Measurements from ENCODE around the gene IFNA4.
"Not testable (repeated sequence)": the region's sequence is repeated elsewhere in the genome, so short reads cannot be mapped to it uniquely, and the experiment has no call there.

The IFNA4 gene

GRCh38 chr9:21187487-21187886 is at the start of gene IFNA4:
IFNA4 (minus strand) TSS chr9:21187587; CDS start chr9:21187531, 56 bp downstream.
- Mint-ChIP-seq H3K27me3 (peaks cover 18% of the 10 kb centered on the region), H3K4me1 (peaks cover 26% of the 10 kb centered on the region)
- not testable (repeated sequence) for H3K9me3 Mint-ChIP-seq, ATAC-seq, H3K27ac Mint-ChIP-seq, H3K4me3 Mint-ChIP-seq, H3K36me3 Mint-ChIP-seq

DNA sequence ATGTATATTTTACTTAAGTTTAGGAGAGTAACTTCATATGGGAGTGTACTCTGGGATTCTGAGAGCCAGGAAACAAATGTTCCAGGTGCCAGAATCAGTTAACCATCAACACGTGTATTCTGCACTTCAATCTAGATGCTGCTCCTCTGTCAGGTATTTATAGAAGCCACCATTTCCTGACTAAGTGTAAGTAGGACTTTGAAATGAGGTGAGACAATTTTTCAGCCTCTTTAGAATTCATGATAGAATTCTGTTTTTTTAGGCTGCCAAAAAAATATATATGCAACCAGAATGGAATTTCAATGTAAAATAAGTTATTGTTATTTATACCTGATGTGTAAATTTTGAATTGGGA is 49.0 kb upstream of the IFNA4 start:
- H3K4me3 Mint-ChIP-seq, H3K36me3 Mint-ChIP-seq, H3K27me3 Mint-ChIP-seq, H3K9me3 Mint-ChIP-seq, H3K27ac Mint-ChIP-seq, ATAC-seq, H3K4me1 Mint-ChIP-seq: not testable (repeated sequence)

GRCh38 chr9:21235468-21236359 is 48.3 kb upstream of the IFNA4 start:
- H3K27me3 Mint-ChIP-seq, H3K36me3 Mint-ChIP-seq, H3K9me3 Mint-ChIP-seq, H3K4me3 Mint-ChIP-seq, H3K27ac Mint-ChIP-seq, H3K4me1 Mint-ChIP-seq: not testable (repeated sequence)
- peak; percentile 77 for ATAC-seq

GRCh38 chr9:21234153-21234687 is 46.8 kb upstream of the IFNA4 start:
- H3K27me3 Mint-ChIP-seq: no peaks in the 10 kb centered on the region
- H3K9me3 Mint-ChIP-seq: no peaks in the 10 kb centered on the region
- no peak for ATAC-seq
- peaks cover 7% of the 10 kb centered on the region for H3K4me1 Mint-ChIP-seq
- H3K4me3 Mint-ChIP-seq: no peak overlapping the region
- H3K36me3 Mint-ChIP-seq: no peaks in the 10 kb centered on the region
- no peak overlapping the region for H3K27ac Mint-ChIP-seq

DNA sequence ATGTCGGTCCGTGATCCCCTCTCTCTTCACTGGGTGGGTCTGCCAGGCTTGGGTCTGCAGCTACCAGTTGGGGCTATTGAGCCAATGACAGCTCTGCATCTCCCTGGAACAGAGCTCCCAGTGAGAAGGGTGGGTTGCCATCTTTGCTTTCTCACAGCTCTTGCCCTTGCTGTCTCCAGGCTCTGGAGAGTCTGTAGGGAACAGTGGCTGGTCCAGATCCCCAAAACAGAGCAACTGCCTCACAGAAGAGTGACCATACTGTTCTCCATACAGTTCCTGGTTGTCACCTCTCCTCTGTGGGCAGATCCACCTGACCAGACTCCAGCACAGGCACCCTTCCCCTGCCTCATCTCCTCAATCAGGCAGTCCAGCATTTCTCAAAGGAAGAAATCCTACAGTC is 45.9 kb upstream of the IFNA4 start:
- H3K9me3 Mint-ChIP-seq: no peaks in the 10 kb centered on the region
- peaks cover 7% of the 10 kb centered on the region for H3K4me1 Mint-ChIP-seq
- no peak overlapping the region for H3K27ac Mint-ChIP-seq
- H3K4me3 Mint-ChIP-seq: no peak overlapping the region
- peak; percentile 6 for ATAC-seq
- H3K36me3 Mint-ChIP-seq: no peaks in the 10 kb centered on the region
- H3K27me3 Mint-ChIP-seq: no peaks in the 10 kb centered on the region

- no peak within 1 kb of the TSS for H3K4me3 Mint-ChIP-seq
- no peak for ATAC-seq
- no peaks in the 10 kb centered on the region for H3K4me1 Mint-ChIP-seq
Measured at GRCh38 chr9:21228122-21228521, 40.7 kb upstream of the IFNA4 start, which contains the start of gene IFNA17. IFNA17 (minus strand) TSS chr9:21228222; CDS start chr9:21228173, 49 bp downstream.

DNA sequence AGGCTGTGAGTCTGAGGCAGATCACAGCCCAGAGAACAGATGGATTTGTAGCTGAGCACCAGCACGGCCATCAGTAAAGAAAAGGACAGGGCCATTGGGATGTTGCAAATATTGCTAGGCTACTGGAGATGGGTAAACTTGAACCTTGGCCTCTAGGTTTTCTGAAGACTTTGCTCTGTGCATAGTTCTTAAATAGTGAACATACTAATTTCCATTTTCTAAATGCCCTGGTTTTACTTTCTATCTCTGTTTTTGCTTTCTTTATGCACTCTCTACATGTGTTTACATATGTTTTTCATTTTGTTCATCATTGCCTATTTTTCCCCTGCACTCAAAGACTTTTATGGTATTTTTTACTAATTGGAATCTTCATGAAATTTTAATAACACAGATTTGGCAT is 29.8 kb upstream of the IFNA4 start, which contains the start of gene IFNA16:
IFNA16 (minus strand) TSS at position 101 of the 400 bp plus-strand sequence; CDS start at position 95, 6 bp downstream.
- Mint-ChIP-seq H3K27me3 (peaks cover 23% of the 10 kb centered on the region), H3K4me1 (peaks cover 15% of the 10 kb centered on the region)
- H3K4me3 Mint-ChIP-seq, ATAC-seq, H3K9me3 Mint-ChIP-seq, H3K36me3 Mint-ChIP-seq, H3K27ac Mint-ChIP-seq: not testable (repeated sequence)

More at GRCh38 chr9:21228122-21228521, 40.7 kb upstream of the IFNA4 start, which contains the start of gene IFNA17:
- no peaks in the 10 kb centered on the region for H3K9me3 Mint-ChIP-seq
- H3K36me3 Mint-ChIP-seq: no peaks in the 10 kb centered on the region
- H3K27me3 Mint-ChIP-seq: peaks cover 16% of the 10 kb centered on the region
- H3K27ac Mint-ChIP-seq: no peak within 1 kb of the TSS

DNA sequence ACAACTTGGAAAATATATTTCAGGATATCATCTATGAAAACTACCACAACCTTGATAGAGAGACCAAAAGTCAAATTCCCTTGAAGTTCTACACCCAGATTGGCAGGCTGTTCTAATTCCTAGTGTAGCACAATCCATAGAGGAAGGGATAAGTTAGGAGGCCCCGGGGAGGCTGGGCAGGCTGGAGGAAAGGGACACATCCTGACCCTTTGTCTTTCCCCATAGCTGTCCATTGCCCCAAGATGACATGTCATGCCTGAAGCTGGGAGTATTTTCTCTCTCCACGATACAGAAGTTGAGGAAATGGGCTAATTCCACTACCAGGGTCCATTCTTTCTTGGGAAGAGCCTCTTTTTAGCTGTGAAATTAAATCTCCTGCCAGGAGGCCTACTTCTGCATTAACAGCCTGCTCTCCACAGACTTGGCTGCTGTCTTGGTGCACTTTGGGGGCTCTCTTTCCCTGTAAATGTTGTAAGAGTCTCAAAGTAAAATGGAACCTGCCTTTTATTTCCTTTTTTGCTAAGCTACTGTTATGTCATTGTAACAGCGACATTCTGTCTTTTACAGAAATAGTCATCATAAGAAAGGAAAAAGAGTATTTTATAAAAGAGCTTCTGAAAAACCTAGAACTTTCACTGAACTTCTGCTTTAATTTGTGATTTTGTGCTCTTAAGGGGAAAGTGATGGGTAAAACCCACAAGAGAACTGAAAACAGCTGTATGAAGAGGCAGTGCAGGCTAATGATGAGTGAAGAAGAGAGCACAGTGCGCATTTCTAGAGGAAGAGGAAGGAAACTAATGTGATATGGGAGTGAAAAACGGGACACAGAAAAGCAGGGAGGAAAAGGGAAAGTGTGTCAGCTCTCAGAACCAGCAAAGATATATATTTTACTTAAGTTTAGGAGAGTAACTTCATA is 26.3 kb upstream of the IFNA4 start:
- ATAC-seq: peak; percentile 78
- not testable (repeated sequence) for H3K36me3 Mint-ChIP-seq, H3K27me3 Mint-ChIP-seq, H3K9me3 Mint-ChIP-seq, H3K27ac Mint-ChIP-seq, H3K4me3 Mint-ChIP-seq
- H3K4me1 Mint-ChIP-seq: peaks cover 15% of the 10 kb centered on the region

DNA sequence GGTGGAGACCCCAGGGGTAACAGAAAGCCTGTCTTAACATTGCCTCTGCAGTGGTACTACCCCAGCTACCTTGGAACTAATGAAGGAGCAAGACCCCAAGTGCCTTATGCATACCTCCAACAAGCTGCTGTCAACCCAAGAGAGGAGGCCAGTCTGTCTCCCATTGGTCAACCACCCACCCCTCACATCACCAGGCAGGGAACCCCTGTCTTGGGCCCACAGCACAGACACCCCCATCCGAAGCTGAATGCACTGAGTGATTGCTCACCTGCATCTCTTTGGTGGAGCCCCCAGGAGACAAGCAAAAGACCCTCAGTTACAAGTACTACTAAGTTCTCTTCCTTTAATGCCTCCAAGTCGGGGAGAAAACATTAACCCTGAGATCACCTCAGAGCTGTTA is 24.8 kb upstream of the IFNA4 start:
- not testable (repeated sequence) for ATAC-seq, H3K27ac Mint-ChIP-seq, H3K4me3 Mint-ChIP-seq, H3K36me3 Mint-ChIP-seq, H3K27me3 Mint-ChIP-seq, H3K9me3 Mint-ChIP-seq
- H3K4me1 Mint-ChIP-seq: peaks cover 15% of the 10 kb centered on the region

DNA sequence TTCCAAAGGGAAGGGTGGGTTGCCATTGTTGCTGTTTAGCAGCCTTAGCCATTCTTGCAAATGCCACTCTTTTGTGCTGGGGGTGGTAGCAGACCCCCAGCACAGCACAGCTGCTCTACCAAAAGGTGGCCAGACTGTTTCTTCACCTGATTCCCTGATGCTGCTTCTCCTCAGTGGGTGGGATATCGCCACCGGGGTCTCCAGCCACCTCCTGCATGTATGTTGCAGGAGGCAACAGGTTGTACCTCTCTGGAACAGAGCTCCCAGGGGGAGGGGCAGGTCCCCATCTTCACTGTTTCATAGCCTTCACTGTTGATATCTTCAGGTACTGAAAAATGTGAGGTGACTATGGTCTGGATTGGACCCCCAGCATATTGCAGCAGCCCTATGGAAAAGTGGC is 23.4 kb upstream of the IFNA4 start:
- H3K9me3 Mint-ChIP-seq, H3K27ac Mint-ChIP-seq, H3K4me3 Mint-ChIP-seq, ATAC-seq, H3K27me3 Mint-ChIP-seq, H3K36me3 Mint-ChIP-seq: not testable (repeated sequence)
- H3K4me1 Mint-ChIP-seq: peaks cover 15% of the 10 kb centered on the region

DNA sequence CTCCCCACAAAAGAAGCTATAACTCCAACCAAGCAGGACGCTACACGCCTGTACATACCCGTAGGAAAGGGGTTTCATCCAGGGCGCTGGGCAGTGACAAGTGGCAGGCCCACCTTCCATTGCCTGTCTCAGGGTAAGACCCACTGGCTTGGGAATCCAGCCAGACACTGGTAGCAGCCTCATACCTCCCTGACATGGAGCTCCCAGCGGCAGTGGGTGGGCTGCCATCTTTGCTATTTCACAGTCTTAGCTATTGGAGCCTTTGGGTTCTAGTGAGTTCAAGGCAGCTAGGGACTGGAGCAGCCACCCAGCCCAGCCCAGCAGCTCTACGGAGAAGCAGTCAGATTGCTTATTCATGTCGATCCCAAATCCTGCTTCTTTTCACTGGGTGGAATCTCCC is 22.9 kb upstream of the IFNA4 start:
- no peak for ATAC-seq
- Mint-ChIP-seq H3K4me3 (no peak overlapping the region), H3K36me3 (no peaks in the 10 kb centered on the region), H3K27ac (no peak overlapping the region), H3K9me3 (no peaks in the 10 kb centered on the region), H3K27me3 (peaks cover 7% of the 10 kb centered on the region), H3K4me1 (peaks cover 15% of the 10 kb centered on the region)

- not testable (repeated sequence) for H3K4me3 Mint-ChIP-seq, H3K36me3 Mint-ChIP-seq, H3K4me1 Mint-ChIP-seq, H3K9me3 Mint-ChIP-seq, ATAC-seq, H3K27ac Mint-ChIP-seq
- peaks cover 19% of the 10 kb centered on the region for H3K27me3 Mint-ChIP-seq
Measured at GRCh38 chr9:21207043-21207442, 19.7 kb upstream of the IFNA4 start, which contains the start of gene IFNA10. IFNA10 (minus strand) TSS chr9:21207143; CDS start chr9:21207097, 46 bp downstream.

- no peak overlapping the region for H3K4me3 Mint-ChIP-seq
- H3K9me3 Mint-ChIP-seq: no peaks in the 10 kb centered on the region
- no peak overlapping the region for H3K27ac Mint-ChIP-seq
- no peaks in the 10 kb centered on the region for H3K36me3 Mint-ChIP-seq
- peaks cover 26% of the 10 kb centered on the region for H3K27me3 Mint-ChIP-seq
- H3K4me1 Mint-ChIP-seq: no peaks in the 10 kb centered on the region
- no peak for ATAC-seq
Measured at GRCh38 chr9:21205204-21205603, 17.8 kb upstream of the IFNA4 start.

DNA sequence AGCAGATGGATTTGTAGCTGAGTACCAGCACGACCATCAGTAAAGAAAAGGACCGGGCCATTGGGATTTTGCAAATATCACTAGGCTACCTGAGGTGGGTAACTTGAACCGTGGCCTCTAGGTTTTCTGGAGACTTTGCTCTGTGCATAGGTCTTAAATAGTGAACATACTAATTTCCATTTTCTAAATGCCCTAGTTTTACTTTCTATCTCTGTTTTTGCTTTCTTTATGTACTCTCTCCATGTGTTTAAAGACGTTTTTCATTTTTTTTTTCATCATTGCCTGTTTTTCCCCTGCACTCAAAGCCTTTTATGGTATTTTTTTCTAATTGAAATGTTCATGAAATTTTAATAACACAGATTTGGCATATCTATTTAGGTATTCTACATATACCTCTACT is 14.7 kb upstream of the IFNA4 start, which contains the start of gene IFNA7:
IFNA7 (minus strand) TSS at position 101 of the 400 bp plus-strand sequence; CDS start at position 61, 40 bp downstream.
- H3K36me3 Mint-ChIP-seq, ATAC-seq, H3K4me1 Mint-ChIP-seq, H3K4me3 Mint-ChIP-seq, H3K27ac Mint-ChIP-seq, H3K9me3 Mint-ChIP-seq: not testable (repeated sequence)
- peaks cover 32% of the 10 kb centered on the region for H3K27me3 Mint-ChIP-seq

All from stimulated activated memory B cell treated with anti-CD40 and anti-IgM and Interleukin-4, amounts not matched to agents 10 μg/mL and 1 μg/mL and 100 μg/mL, for 72 hours (primary cell).